Nephron progenitor cell (in vitro differentiated cells): ENCODE results near the gene HYDIN.
A peak's percentile ranks its signal among the peaks of the same experiment; 100 is the strongest.

Experiments used
- DNase-seq: peaks from one replicate; pipeline ENCODE4 v3.0.0; 2021
- H3K27ac Mint-ChIP-seq: 2 replicates; pipeline ENCODE4 v1.8.0; 2021; ENCODE audit warnings: mild to moderate bottlenecking, moderate library complexity, mixed read lengths
- H3K27me3 Mint-ChIP-seq: 2 replicates; pipeline ENCODE4 v1.8.0; 2021; ENCODE audit warnings: mild to moderate bottlenecking, low read depth, mixed read lengths; ENCODE audit not compliant: poor library complexity
- H3K36me3 Mint-ChIP-seq: 2 replicates; pipeline ENCODE4 v1.8.0; 2021; ENCODE audit warnings: low read depth, mixed read lengths
- H3K4me1 Mint-ChIP-seq: 2 replicates; pipeline ENCODE4 v1.8.0; 2021; ENCODE audit warnings: mixed read lengths
- H3K4me3 Mint-ChIP-seq: 2 replicates; pipeline ENCODE4 v1.8.0; 2021; ENCODE audit warnings: mild to moderate bottlenecking, moderate library complexity, mixed read lengths
- H3K9me3 Mint-ChIP-seq: 2 replicates; pipeline ENCODE4 v1.8.0; 2021; ENCODE audit warnings: mild to moderate bottlenecking, moderate library complexity, mixed read lengths
- CTCF ChIP-seq: fragments of 200-600 bp; sonication (generic); IDR thresholded peaks from 2 replicates; pipeline ENCODE4 v1.5.0; 2021; ENCODE audit warnings: antibody characterized with exemption

HYDIN gene

GRCh38 chr16:71254832-71255525 is 24.5 kb upstream of the HYDIN start:
- Mint-ChIP-seq H3K4me3 (no peak overlapping the region), H3K27me3 (peaks cover 4% of the 10 kb centered on the region), H3K36me3 (no peaks in the 10 kb centered on the region), H3K9me3 (no peaks in the 10 kb centered on the region), H3K4me1 (peaks cover 15% of the 10 kb centered on the region), H3K27ac (peak overlapping the region; percentile 81)
- DNase-seq: no peak
- TF ChIP-seq CTCF: no peak

GRCh38 chr16:71250461-71251235 is 20.1 kb upstream of the HYDIN start:
- TF ChIP-seq CTCF: no peak
- H3K27ac Mint-ChIP-seq: no peak overlapping the region
- H3K4me1 Mint-ChIP-seq: peaks cover 13% of the 10 kb centered on the region
- H3K9me3 Mint-ChIP-seq: no peaks in the 10 kb centered on the region
- H3K36me3 Mint-ChIP-seq: no peaks in the 10 kb centered on the region
- H3K4me3 Mint-ChIP-seq: no peak overlapping the region
- peaks cover 4% of the 10 kb centered on the region for H3K27me3 Mint-ChIP-seq
- DNase-seq: no peak

- peaks cover 4% of the 10 kb centered on the region for H3K27me3 Mint-ChIP-seq
- peaks cover under 1% of the 10 kb centered on the region for H3K4me1 Mint-ChIP-seq
- no peak for DNase-seq
- no peaks in the 10 kb centered on the region for H3K9me3 Mint-ChIP-seq
- no peak overlapping the region for H3K27ac Mint-ChIP-seq
- H3K36me3 Mint-ChIP-seq: no peaks in the 10 kb centered on the region
- H3K4me3 Mint-ChIP-seq: no peak overlapping the region
- TF ChIP-seq CTCF: no peak
Observed at GRCh38 chr16:71249399-71249798, 18.9 kb upstream of the HYDIN start.

GRCh38 chr16:71247478-71247877 is 17.0 kb upstream of the HYDIN start:
- H3K36me3 Mint-ChIP-seq: no peaks in the 10 kb centered on the region
- H3K4me3 Mint-ChIP-seq: no peak overlapping the region
- H3K4me1 Mint-ChIP-seq: no peaks in the 10 kb centered on the region
- peaks cover 4% of the 10 kb centered on the region for H3K27me3 Mint-ChIP-seq
- H3K9me3 Mint-ChIP-seq: no peaks in the 10 kb centered on the region
- no peak for TF ChIP-seq CTCF
- no peak overlapping the region for H3K27ac Mint-ChIP-seq
- DNase-seq: no peak

GRCh38 chr16:71246309-71246708 is 15.8 kb upstream of the HYDIN start:
- no peak for DNase-seq
- Mint-ChIP-seq H3K4me3 (no peak overlapping the region), H3K36me3 (no peaks in the 10 kb centered on the region), H3K27ac (no peak overlapping the region), H3K4me1 (no peaks in the 10 kb centered on the region), H3K9me3 (no peaks in the 10 kb centered on the region), H3K27me3 (peaks cover 4% of the 10 kb centered on the region)
- TF ChIP-seq CTCF: no peak
